GM18508 (cell line): ENCODE measurements around the gene C5AR1.
"Not testable (repeated sequence)": the region's sequence is repeated elsewhere in the genome, so short reads cannot be mapped to it uniquely, and the experiment has no call there.

Experiments
- ATAC-seq: cut with Tn5 transposase; IDR thresholded peaks from one replicate; pipeline ENCODE4 v1.9.1; 2021; ENCODE audit warnings: moderate number of reproducible peaks; ENCODE audit not compliant: insufficient read depth, unreplicated experiment

C5AR1 gene

GRCh38 chr19:47283405-47284059, 26.1 kb upstream of the C5AR1 start:
- ATAC-seq, result no peak

GRCh38 chr19:47284324-47284899, 25.2 kb upstream of the C5AR1 start:
- ATAC-seq, result no peak

GRCh38 chr19:47296036-47296435, 13.6 kb upstream of the C5AR1 start:
- ATAC-seq, result no peak

- ATAC-seq, result not testable (repeated sequence)
Observed at GRCh38 chr19:47300867-47301266, 8.8 kb upstream of the C5AR1 start.

GRCh38 chr19:47302249-47302648, 7.4 kb upstream of the C5AR1 start:
- no peak for ATAC-seq

GRCh38 chr19:47303966-47304365, 5.7 kb upstream of the C5AR1 start:
- no peak for ATAC-seq

- ATAC-seq, result no peak
Observed at GRCh38 chr19:47305309-47305751, 4.3 kb upstream of the C5AR1 start.

- ATAC-seq, result no peak
Observed at GRCh38 chr19:47306303-47306702, 3.4 kb upstream of the C5AR1 start.

- no peak for ATAC-seq
Observed at GRCh38 chr19:47309038-47309437, 623 bp upstream of the C5AR1 start.

GRCh38 chr19:47310323-47310722, 662 bp downstream of the C5AR1 start:
- ATAC-seq, result no peak

- no peak for ATAC-seq
Observed at GRCh38 chr19:47310819-47311218, 1.2 kb downstream of the C5AR1 start.

- no peak for ATAC-seq
Observed at GRCh38 chr19:47312366-47313006, 2.8 kb downstream of the C5AR1 start.

GRCh38 chr19:47313754-47314295, 4.2 kb downstream of the C5AR1 start:
- no peak for ATAC-seq

GRCh38 chr19:47315125-47315821, 5.6 kb downstream of the C5AR1 start:
- no peak for ATAC-seq

GRCh38 chr19:47316513-47316912, 6.9 kb downstream of the C5AR1 start:
- no peak for ATAC-seq

GRCh38 chr19:47319923-47320871, 10.5 kb downstream of the C5AR1 start:
- ATAC-seq, result no peak

- no peak for ATAC-seq
Observed at GRCh38 chr19:47321630-47322029, 12.0 kb downstream of the C5AR1 start.

GRCh38 chr19:47322058-47322457, 12.4 kb downstream of the C5AR1 start:
- ATAC-seq, result no peak

- no peak for ATAC-seq
Observed at GRCh38 chr19:47323409-47323808, 13.7 kb downstream of the C5AR1 start.

GRCh38 chr19:47323872-47324271, 14.2 kb downstream of the C5AR1 start:
- ATAC-seq, result no peak
